Nephron progenitor cell (in vitro differentiated cells): ENCODE results near the gene MRTFB.
A peak's percentile ranks its signal among the peaks of the same experiment; 100 is the strongest.

Source experiments
- DNase-seq: peaks from one replicate; pipeline ENCODE4 v3.0.0; 2021
- H3K27ac Mint-ChIP-seq: 2 replicates; pipeline ENCODE4 v1.8.0; 2021; ENCODE audit warnings: mild to moderate bottlenecking, moderate library complexity, mixed read lengths
- H3K27me3 Mint-ChIP-seq: 2 replicates; pipeline ENCODE4 v1.8.0; 2021; ENCODE audit warnings: mild to moderate bottlenecking, low read depth, mixed read lengths; ENCODE audit not compliant: poor library complexity
- H3K36me3 Mint-ChIP-seq: 2 replicates; pipeline ENCODE4 v1.8.0; 2021; ENCODE audit warnings: low read depth, mixed read lengths
- H3K4me1 Mint-ChIP-seq: 2 replicates; pipeline ENCODE4 v1.8.0; 2021; ENCODE audit warnings: mixed read lengths
- H3K4me3 Mint-ChIP-seq: 2 replicates; pipeline ENCODE4 v1.8.0; 2021; ENCODE audit warnings: mild to moderate bottlenecking, moderate library complexity, mixed read lengths
- H3K9me3 Mint-ChIP-seq: 2 replicates; pipeline ENCODE4 v1.8.0; 2021; ENCODE audit warnings: mild to moderate bottlenecking, moderate library complexity, mixed read lengths
- CTCF ChIP-seq: fragments of 200-600 bp; sonication (generic); IDR thresholded peaks from 2 replicates; pipeline ENCODE4 v1.5.0; 2021; ENCODE audit warnings: antibody characterized with exemption

Gene MRTFB

GRCh38 chr16:14102925-14103720 lies 32.0 kb downstream of the MRTFB start:
- no peak overlapping the region for H3K27ac Mint-ChIP-seq
- TF ChIP-seq CTCF = no peak
- H3K4me3 Mint-ChIP-seq = no peak overlapping the region
- H3K27me3 Mint-ChIP-seq = no peaks in the 10 kb centered on the region
- H3K36me3 Mint-ChIP-seq = peaks cover 23% of the 10 kb centered on the region
- no peak for DNase-seq
- H3K4me1 Mint-ChIP-seq = peaks cover 18% of the 10 kb centered on the region
- H3K9me3 Mint-ChIP-seq = peaks cover 19% of the 10 kb centered on the region

- Mint-ChIP-seq H3K4me1 (peaks cover 18% of the 10 kb centered on the region), H3K27ac (peak overlapping the region; percentile 15)
These were observed 32.9 kb downstream of the MRTFB start for GRCh38 chr16:14104066-14104465.

GRCh38 chr16:14105760-14106375 lies 34.7 kb downstream of the MRTFB start:
- no peak overlapping the region for H3K27ac Mint-ChIP-seq
- peaks cover 3% of the 10 kb centered on the region for H3K36me3 Mint-ChIP-seq
- H3K9me3 Mint-ChIP-seq = peaks cover 2% of the 10 kb centered on the region
- no peaks in the 10 kb centered on the region for H3K27me3 Mint-ChIP-seq
- no peak for TF ChIP-seq CTCF
- H3K4me1 Mint-ChIP-seq = peaks cover 32% of the 10 kb centered on the region
- no peak overlapping the region for H3K4me3 Mint-ChIP-seq
- DNase-seq = no peak

More at GRCh38 chr16:14104066-14104465, 32.9 kb downstream of the MRTFB start:
- no peak for DNase-seq
- Mint-ChIP-seq H3K4me3 (no peak overlapping the region), H3K27me3 (no peaks in the 10 kb centered on the region), H3K9me3 (peaks cover 13% of the 10 kb centered on the region), H3K36me3 (peaks cover 15% of the 10 kb centered on the region)
- no peak for TF ChIP-seq CTCF

- no peak for DNase-seq
- TF ChIP-seq CTCF = no peak
- Mint-ChIP-seq H3K9me3 (no peaks in the 10 kb centered on the region), H3K4me3 (no peak overlapping the region), H3K27me3 (no peaks in the 10 kb centered on the region), H3K4me1 (peaks cover 37% of the 10 kb centered on the region), H3K36me3 (no peaks in the 10 kb centered on the region), H3K27ac (no peak overlapping the region)
These were observed 35.3 kb downstream of the MRTFB start for GRCh38 chr16:14106457-14106856.

GRCh38 chr16:14106961-14107360 lies 35.8 kb downstream of the MRTFB start:
- peaks cover 37% of the 10 kb centered on the region for H3K4me1 Mint-ChIP-seq
- H3K4me3 Mint-ChIP-seq = no peak overlapping the region
- no peaks in the 10 kb centered on the region for H3K36me3 Mint-ChIP-seq
- DNase-seq = no peak
- H3K27ac Mint-ChIP-seq = no peak overlapping the region
- no peaks in the 10 kb centered on the region for H3K9me3 Mint-ChIP-seq
- H3K27me3 Mint-ChIP-seq = no peaks in the 10 kb centered on the region
- TF ChIP-seq CTCF = no peak
